NT2/D1 (cell line): ENCODE results near the gene ZNF705A.

Source experiments
- YY1 ChIP-seq: IDR thresholded peaks from 2 replicates; pipeline ENCODE4 v1.6.1; 2011; ENCODE audit not compliant: insufficient read length, insufficient read depth
- ZNF274 ChIP-seq: IDR thresholded peaks from 2 replicates; pipeline ENCODE4 v1.6.1; 2011; ENCODE audit warnings: mild to moderate bottlenecking, low read depth, low read length

- TF ChIP-seq YY1 (no peak), ZNF274 (no peak)
Observed at GRCh38 chr12:8156416-8156815, 399 bp upstream of the ZNF705A start.
